PFSK-1 (cell line): ENCODE measurements around the gene ATP11A.

ENCODE experiments used
- FOXP2 ChIP-seq: optimal IDR thresholded peaks from 2 replicates; pipeline ENCODE3; 2011; ENCODE audit warnings: borderline replicate concordance, control low read depth, inconsistent platforms; ENCODE audit not compliant: insufficient read depth; ENCODE audit errors: extremely low read length, extremely low read depth
- POLR2AphosphoS5 ChIP-seq: IDR thresholded peaks from 2 replicates; pipeline ENCODE4 v1.6.1; 2012; ENCODE audit warnings: low read depth, mild to moderate bottlenecking, control low read depth, low read length, moderate library complexity
- SIN3A ChIP-seq: IDR thresholded peaks from 2 replicates; pipeline ENCODE4 v1.6.1; 2012; ENCODE audit warnings: mild to moderate bottlenecking, low read length, moderate library complexity, borderline replicate concordance; ENCODE audit not compliant: insufficient read depth
- TAF1 ChIP-seq: IDR thresholded peaks from 2 replicates; pipeline ENCODE4 v1.6.1; 2012; ENCODE audit warnings: low read length, control low read depth, borderline replicate concordance; ENCODE audit not compliant: insufficient read depth
- TF ChIP-seq, protein P1 (sequence below), 2 experiments: IDR thresholded peaks; 2 replicates each; pipeline versions ENCODE4 v1.6.1 to v1.8.0; 2011 to 2012; ENCODE audit warnings: low read depth in 2 of 2, low read length in 2 of 2, control low read depth in 1 of 2, inconsistent platforms in 1 of 2, mild to moderate bottlenecking in 1 of 2, moderate library complexity in 1 of 2; ENCODE audit not compliant: insufficient read depth in 1 of 2

The ATP11A gene

DNA sequence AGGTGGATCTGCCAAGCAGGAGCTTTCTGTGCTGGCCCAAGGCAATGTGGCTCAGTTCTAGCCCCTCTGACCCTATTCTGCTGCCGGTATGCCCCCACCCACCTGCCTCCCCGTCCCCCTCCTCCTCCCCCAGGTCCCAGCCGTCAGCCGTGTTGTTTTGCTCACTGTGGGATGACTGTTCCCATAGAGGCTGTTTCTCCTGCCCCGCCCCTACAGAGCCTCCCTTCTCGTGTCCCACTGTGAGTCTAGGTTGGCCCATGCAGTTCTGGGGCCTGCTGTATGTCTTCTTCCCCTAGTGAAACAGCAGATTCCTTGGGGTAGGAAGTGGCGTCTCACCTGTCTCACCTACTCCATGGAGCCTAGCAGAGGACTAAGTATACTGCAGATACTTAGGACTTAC, 48.8 kb downstream of the ATP11A start:
- TF ChIP-seq FOXP2 (no peak), TAF1 (no peak), SIN3A (no peak), POLR2AphosphoS5 (no peak)
- TF ChIP-seq, protein P1, sequence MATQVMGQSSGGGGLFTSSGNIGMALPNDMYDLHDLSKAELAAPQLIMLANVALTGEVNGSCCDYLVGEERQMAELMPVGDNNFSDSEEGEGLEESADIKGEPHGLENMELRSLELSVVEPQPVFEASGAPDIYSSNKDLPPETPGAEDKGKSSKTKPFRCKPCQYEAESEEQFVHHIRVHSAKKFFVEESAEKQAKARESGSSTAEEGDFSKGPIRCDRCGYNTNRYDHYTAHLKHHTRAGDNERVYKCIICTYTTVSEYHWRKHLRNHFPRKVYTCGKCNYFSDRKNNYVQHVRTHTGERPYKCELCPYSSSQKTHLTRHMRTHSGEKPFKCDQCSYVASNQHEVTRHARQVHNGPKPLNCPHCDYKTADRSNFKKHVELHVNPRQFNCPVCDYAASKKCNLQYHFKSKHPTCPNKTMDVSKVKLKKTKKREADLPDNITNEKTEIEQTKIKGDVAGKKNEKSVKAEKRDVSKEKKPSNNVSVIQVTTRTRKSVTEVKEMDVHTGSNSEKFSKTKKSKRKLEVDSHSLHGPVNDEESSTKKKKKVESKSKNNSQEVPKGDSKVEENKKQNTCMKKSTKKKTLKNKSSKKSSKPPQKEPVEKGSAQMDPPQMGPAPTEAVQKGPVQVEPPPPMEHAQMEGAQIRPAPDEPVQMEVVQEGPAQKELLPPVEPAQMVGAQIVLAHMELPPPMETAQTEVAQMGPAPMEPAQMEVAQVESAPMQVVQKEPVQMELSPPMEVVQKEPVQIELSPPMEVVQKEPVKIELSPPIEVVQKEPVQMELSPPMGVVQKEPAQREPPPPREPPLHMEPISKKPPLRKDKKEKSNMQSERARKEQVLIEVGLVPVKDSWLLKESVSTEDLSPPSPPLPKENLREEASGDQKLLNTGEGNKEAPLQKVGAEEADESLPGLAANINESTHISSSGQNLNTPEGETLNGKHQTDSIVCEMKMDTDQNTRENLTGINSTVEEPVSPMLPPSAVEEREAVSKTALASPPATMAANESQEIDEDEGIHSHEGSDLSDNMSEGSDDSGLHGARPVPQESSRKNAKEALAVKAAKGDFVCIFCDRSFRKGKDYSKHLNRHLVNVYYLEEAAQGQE (IDR thresholded peaks at IDR 0.05; ENCODE audit: insufficient read depth in 1 of 2, low read depth in 2 of 2, low read length in 2 of 2) = no peak

DNA sequence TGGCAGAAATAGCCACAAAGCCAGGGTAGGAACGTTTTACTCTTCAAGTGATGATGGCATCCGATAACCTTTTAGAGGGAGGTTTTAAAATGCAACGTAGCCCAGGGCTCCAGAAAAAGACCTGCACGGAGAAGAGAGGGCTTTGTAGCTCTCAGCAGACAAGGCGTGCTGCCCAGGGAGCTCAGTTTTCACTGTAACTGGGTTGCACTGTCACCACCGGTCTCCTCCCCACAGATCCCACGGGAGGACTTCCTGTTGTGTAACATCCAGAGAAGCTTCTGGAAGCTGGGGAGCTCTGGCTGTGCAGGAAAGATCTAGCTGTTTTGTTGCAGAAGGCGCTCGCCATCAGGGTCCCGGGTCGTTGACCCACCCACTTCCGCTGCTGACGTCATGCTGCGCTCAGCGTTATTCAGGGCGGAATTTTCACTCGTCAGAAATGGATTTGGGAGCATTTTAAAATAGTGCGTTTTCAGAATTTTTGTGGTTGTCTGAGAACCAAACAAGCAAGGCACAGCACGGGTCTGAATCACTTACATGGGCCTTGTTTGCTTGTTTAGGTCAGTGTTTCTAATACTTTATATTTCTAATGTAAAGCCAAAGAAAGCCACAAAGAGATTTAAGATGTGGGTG, 50.8 kb downstream of the ATP11A start:
- TF ChIP-seq TAF1 = no peak
- TF ChIP-seq, protein P1 (IDR thresholded peaks at IDR 0.05; ENCODE audit: insufficient read depth in 1 of 2, low read depth in 2 of 2, low read length in 2 of 2) = no peak
- no peak for TF ChIP-seq POLR2AphosphoS5
- TF ChIP-seq SIN3A = no peak

DNA sequence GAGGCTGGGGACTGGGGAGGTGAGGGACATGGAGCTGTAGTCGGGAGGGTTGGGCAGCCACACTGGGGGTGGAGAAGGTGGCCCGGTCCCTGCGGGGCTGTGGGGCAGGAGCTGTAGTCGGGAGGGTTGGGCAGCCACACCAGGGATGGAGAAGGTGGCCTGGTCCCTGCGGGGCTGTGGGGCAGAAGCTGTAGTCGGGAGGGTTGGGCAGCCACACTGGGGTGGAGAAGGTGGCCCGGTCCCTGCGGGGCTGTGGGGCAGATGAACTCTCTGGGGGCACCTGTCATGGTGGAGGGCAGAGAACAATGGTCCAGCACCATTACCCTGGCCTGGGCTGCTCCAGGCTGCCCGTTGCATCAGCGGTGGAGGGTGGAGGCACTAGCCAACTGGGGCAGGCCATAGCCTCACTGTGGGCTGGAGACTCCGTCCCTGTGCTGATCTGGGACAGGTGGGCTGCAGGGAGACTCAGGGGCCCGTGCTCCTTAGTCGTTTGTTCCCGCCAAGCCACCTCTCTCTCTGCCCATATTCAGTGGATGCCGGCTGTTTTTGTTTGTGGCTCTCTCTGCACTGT, 51.4 kb downstream of the ATP11A start:
- TF ChIP-seq TAF1 (no peak), POLR2AphosphoS5 (no peak), SIN3A (no peak), FOXP2 (no peak)
- TF ChIP-seq, protein P1 (IDR thresholded peaks at IDR 0.05; ENCODE audit: insufficient read depth in 1 of 2, low read depth in 2 of 2, low read length in 2 of 2) = no peak

DNA sequence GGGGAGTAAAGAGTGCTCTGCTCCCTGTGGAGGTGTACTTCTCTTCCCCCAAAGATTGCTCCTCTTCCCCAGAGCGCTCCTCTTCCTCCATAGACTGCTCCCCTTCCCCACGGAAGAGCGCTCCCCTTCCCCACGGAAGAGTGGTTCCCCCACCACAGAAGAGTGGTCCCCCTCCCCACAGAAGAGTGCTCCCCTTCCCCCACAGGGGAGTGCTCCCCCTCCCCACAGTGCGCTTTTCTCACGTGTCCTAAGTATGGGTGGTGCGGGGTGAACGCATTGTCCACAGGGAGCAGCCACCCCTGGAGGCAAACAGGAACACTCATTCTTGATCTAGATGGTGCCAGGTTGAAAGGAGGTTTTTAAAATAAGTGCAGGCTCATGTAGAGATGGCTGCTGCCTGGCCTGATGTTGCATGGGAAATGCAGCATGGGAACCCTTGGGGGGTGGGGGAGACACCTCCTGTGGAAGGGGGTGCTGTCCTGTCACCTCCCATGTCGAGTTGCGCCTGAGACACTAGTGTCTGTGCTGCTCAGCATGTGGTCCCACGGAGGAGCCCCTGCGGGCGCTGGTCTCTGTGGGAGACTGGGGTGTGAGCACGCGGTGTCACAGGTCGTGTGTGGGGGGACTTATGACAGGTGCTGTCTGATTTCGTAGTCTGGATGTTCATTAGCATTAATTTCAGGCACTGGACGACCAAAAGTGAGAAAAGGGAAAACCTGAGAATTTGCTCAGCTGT, 52.2 kb downstream of the ATP11A start:
- TF ChIP-seq SIN3A = no peak
- TF ChIP-seq POLR2AphosphoS5 = no peak
- no peak for TF ChIP-seq TAF1
- TF ChIP-seq, protein P1 (IDR thresholded peaks at IDR 0.05; ENCODE audit: insufficient read depth in 1 of 2, low read depth in 2 of 2, low read length in 2 of 2) = no peak
- no peak for TF ChIP-seq FOXP2
